Measurements from ENCODE around the gene PLSCR1.
"Not testable (repeated sequence)": the region's sequence is repeated elsewhere in the genome, so short reads cannot be mapped to it uniquely, and the experiment has no call there.

Gene PLSCR1

DNA sequence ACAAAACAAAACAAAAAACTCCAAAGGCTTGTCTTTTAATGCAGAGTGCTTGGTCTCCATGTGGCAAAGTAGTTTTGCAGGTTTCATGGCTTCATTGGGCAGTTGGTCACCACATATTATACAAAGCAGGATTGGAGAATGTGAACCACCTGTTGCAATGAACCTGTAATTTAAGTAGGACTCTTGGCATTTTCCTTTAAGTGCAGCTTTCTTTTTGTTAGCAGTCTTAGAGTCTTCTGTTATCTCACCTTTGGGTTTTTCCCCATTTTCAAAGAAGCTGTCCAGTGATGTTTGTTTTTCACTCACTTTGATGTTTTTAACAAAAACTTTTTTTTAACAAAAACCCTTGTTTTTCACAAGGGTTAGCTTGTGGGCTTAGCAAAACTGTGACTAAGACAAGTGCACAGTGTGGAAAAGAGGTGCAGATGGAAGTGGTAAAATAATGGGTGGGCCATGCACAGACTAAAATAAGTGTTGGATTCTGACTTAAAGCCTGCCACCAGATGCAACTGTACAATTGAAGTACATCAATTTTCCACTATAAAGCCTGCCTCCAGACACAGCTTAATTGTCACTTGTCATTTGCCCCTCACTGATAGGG lies 2.9 kb upstream of the PLSCR1 start:
- no peak for DNase-seq

- no peak for DNase-seq
Observed at GRCh38 chr3:146546366-146546965, 2.1 kb upstream of the PLSCR1 start.

DNA sequence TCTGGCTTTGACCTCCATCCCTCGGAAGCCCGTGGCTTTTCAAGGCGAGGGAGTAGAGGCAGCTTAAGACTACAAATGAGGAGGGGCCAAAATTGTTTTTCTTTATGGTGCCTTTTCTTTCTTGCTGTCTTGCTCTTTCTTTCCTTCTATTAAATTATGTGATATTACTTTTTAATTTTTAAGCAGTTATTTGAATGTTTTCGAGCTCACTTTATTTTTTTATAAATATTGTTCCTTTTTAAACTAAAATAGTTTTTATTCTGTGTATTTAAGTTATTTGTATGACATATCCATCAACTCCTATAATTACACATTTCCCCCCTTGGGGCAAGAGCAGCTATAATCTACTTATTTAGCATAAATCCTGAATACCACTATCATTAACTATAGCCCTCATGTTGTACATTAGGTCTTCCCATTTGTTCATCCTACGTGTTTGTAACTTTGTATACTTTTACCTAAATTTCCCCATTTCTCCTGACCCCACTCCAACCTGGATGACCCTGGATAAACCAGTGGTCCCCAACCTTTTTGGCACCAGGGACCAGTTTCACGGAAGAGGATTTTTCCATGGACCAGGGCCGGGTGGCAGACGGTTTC lies 622 bp upstream of the PLSCR1 start:
- no peak for DNase-seq

- peak in 1 of 14 donors; percentile 15 for DNase-seq
Observed at GRCh38 chr3:146543461-146544001, 876 bp downstream of the PLSCR1 start.

DNA sequence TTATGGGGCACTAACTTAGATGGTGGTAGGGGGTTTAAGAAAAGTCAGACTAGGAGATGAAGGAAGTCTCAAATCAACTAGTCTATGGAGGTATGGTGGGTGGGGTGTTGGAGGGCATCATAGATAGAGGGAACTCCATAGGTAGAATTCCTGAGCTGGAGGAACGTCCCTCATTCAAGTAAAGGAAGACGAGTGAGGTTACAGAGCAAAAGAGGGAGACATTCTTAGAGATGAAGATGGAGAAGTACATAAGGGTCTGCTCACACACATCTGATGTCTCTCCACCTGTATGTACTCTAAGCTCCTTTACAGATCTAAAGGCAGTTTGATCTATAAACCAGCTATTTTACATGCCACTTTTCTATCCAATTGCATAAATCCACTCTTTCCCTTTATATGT lies 1.4 kb downstream of the PLSCR1 start:
- DNase-seq = no peak

DNA sequence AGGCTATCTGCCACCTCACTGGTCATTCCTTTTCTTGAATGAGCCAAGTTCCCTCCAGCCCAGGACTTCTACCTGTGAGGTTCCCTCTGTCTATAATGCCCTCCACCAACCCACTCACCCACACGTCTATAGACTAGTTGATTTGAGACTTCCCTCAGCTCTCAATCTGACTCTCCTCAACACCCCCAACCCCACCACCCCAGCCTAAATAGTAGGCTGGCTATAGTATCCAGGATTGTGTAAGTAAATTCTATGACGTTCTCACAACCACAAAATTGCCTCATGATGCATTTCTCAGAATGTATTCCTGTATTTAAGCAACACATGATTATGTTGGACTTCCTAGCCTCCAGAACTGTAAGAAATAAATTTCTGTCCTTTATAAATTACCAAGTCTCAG lies 2.2 kb downstream of the PLSCR1 start:
- no peak for DNase-seq

GRCh38 chr3:146540978-146541377 lies 3.4 kb downstream of the PLSCR1 start:
- DNase-seq = no peak

GRCh38 chr3:146540236-146540635 lies 4.2 kb downstream of the PLSCR1 start:
- DNase-seq = no peak

GRCh38 chr3:146539315-146539714 lies 5.1 kb downstream of the PLSCR1 start:
- no peak for DNase-seq

DNA sequence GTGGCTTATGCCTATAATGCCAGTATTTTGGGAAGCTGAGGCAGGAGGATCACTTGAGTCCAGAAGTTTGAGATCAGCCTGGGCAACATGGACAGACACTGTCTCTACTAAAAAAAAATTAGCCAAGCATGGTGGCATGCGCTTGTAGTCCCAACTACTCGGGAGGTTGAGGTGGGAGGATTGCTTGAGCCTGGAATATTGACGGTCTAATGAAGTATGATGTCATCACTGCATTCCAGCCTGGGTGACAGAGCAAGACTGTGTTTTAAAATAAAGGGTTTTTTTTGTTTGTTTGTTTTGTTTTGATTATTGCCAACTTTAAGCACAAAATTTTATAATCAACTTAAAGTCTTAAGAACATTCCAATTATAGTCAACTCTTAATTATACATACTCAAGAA lies 6.8 kb downstream of the PLSCR1 start:
- no peak for DNase-seq

GRCh38 chr3:146536681-146537080 lies 7.7 kb downstream of the PLSCR1 start:
- DNase-seq = peak in 1 of 14 donors; percentile 40

GRCh38 chr3:146532406-146532805 lies 12.0 kb downstream of the PLSCR1 start:
- DNase-seq = no peak

DNA sequence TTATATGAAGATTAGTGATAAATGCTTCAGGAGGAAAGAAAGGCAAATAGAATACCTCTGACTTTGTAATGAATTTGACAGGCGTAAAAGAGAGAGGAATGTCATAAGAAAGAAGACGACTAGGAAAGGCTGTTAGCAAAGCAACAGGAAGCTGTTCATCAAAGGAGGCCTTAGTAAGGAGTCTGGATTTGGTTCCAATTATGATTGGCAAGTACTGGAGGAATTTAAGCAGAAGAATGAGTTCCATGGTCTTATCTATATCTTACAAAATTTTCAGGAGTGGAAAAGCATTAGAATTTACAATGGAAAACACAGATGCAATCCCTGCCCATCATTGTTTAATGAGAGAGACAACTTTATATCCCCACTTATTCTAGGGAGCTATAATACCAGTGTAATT lies 13.8 kb downstream of the PLSCR1 start:
- DNase-seq = no peak

GRCh38 chr3:146529021-146529420 lies 15.4 kb downstream of the PLSCR1 start:
- no peak for DNase-seq

DNA sequence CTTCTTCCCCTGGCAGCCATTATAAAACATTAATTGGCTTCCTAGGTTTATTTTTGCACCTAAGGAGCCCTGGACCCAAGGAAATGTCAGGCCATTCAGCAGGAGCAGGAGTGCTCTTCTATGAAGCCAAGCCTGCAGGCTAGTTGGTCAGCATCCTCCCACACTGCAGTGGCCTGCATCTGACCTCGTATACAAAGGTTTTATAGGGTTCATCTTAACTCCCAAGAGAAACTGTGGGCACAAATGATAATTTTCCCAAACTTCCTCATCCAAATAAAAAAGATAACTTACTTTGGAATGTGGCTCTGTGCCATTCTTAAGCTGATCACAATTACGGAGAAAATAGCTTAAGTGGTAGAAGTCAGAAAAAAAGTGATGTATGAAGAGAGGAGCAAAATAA lies 19.4 kb downstream of the PLSCR1 start:
- no peak for DNase-seq

DNA sequence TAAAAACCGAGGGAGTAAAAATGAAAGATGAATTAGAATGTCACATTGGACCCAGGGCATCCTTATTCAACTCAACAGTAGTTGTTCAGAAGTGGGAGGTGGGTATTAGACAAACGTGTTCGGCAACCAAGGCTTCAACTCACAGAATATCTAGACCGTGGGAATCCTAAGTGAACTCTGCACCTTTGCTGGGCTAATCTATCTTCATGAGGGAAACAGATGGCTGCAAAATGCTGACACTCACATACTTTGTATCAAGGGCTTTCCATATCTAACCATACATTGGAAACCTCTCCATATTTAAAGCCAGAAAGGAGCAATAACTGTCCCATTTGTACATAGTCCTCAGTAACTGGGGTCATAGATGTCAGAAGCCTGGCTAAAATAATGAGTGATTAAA lies 20.9 kb downstream of the PLSCR1 start:
- DNase-seq = no peak

GRCh38 chr3:146522174-146523158 lies 21.9 kb downstream of the PLSCR1 start:
- DNase-seq = not testable (repeated sequence)

DNA sequence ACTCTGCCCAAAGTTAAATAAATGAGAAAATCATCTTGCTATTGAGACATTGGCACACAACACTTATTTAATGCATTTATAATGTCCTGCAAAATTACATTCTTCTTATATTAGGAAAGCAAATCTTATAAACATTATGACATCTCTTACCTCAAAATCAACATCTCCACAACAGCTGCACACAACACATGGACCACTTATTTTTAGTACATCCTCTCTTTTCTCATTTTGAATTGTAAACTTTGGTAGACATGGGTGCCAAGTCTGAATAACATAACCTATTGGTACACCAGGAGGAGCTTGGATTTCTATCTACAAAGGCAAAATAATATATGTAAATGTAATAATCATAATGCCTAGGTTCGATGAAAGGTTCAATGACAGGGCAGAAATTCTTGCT lies 23.0 kb downstream of the PLSCR1 start:
- no peak for DNase-seq

- no peak for DNase-seq
Observed at GRCh38 chr3:146519810-146520209, 24.6 kb downstream of the PLSCR1 start.

- no peak for DNase-seq
Observed at GRCh38 chr3:146517684-146518435, 26.5 kb downstream of the PLSCR1 start.

DNA sequence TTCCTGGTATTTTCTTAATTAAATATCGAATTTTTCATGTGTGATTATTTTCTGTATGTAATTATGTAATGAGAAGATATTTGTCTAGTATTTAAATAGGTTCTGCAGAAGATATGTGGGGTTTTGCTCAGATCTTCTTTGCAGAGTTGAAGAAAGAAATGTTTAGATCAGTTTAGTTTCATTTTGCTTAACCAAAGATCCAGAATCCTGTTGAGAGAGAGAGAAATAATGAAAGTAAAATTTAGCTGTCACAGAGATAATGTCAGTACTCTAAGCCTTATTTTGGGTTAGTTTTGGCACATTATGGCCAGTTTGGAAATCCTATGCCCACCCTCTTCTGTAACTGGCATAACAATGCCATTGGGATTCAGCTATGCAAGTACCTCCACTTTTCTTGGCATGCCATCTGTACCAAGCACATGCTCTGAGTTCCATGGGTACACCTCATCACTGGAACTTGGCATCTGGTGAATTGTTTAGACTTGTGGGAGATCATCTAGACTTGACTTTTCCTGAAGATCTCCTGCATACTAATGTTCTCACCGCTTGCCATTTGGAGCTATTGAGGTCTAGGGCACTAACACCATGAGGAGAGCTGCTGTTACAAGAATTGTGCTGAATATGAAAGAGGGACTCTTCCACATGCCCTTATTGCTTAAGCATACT lies 30.9 kb downstream of the PLSCR1 start:
- DNase-seq = no peak
